HepG2 (cell line): ENCODE measurements around the gene XDH. TPM values are rescaled to one million over a fixed set of nuclear protein-coding genes. Genes with fewer than 3 reads are reported as not detected.

Experiments used
- ATAC-seq: fragments of 200-7000 bp; cut with Tn5 transposase; 3 replicates; pipeline ENCODE4 v1.9.1; 2020; ENCODE audit warnings: mild to moderate bottlenecking, moderate library complexity
- BruUV-seq: library from RNA; stranded (reverse); fragments of 400-500 nt; replicated peaks from 2 replicates; lab custom pipeline; 2021; lab: Mats Ljungman, UMichigan
- CTCF ChIA-PET: fragments of 300-600 bp; formaldehyde crosslinking; extraction: SDS; loops from one replicate; lab custom pipeline; 2021; ENCODE audit warnings: low total read pairs, inconsistent platforms, low intra/inter-chr PET ratio; lab: Yijun Ruan, JAX
- POLR2A ChIA-PET: fragments of 350-600 bp; sonication (Branson Sonifier 250); formaldehyde crosslinking; loops from one replicate; lab custom pipeline; 2020; ENCODE audit warnings: antibody characterized with exemption, inconsistent platforms; lab: Yijun Ruan, JAX
- DNase-seq: peaks from one replicate; pipeline ENCODE4 v3.0.0-alpha.2; 2015; ENCODE audit warnings: low spot score
- FAIRE-seq: peaks from 3 replicates; lab custom pipeline; 2011; peaks lifted over from hg19 to GRCh38; lab: Jason Lieb, UNC
- H2AFZ ChIP-seq: one replicate; pipeline ENCODE4 v1.6.1; 2011; ENCODE audit warnings: low read length, inconsistent platforms
- H3K27ac ChIP-seq: fragments of 300-600 bp; 3 replicates; pipeline ENCODE4 v1.8.0; 2011; ENCODE audit warnings: mixed run types, mild to moderate bottlenecking, mixed read lengths, low read length, inconsistent platforms; ENCODE audit not compliant: insufficient read depth; ENCODE audit errors: extremely low read length
- H3K27me3 ChIP-seq, 2 experiments: fragments of 200-600 bp in 1 of 2; 2 replicates in 1 of 2; 3 replicates in 1 of 2; pipeline versions ENCODE4 v1.6.0 to v1.8.0; 2011; ENCODE audit warnings: low read length in 2 of 2, mild to moderate bottlenecking in 2 of 2, moderate library complexity in 2 of 2, inconsistent platforms in 1 of 2; ENCODE audit not compliant: insufficient read depth in 2 of 2, control insufficient read depth in 1 of 2
- H3K36me3 ChIP-seq, 2 experiments: fragments of 200-600 bp in 1 of 2; replicated peaks in 1 of 2; 2 replicates in 1 of 2; 3 replicates in 1 of 2; pipeline versions ENCODE4 v1.5.1 to v1.8.0; 2011; ENCODE audit warnings: low read length in 2 of 2, inconsistent platforms in 1 of 2; ENCODE audit not compliant: insufficient read depth in 2 of 2, control insufficient read depth in 1 of 2
- H3K4me1 ChIP-seq: 2 replicates; pipeline ENCODE4 v1.5.1; 2012; ENCODE audit warnings: low read length, inconsistent platforms; ENCODE audit not compliant: insufficient read depth
- H3K4me2 ChIP-seq: 2 replicates; pipeline ENCODE4 v1.6.0; 2011; ENCODE audit warnings: low read depth, low read length, inconsistent platforms
- H3K4me3 ChIP-seq, 3 experiments: fragments of 200-600 bp in 1 of 3; sonication (generic), shearing (Covaris generic) in 1 of 3; replicated peaks in 1 of 3; 2 replicates each; pipeline ENCODE4 v1.5.1; 2011 to 2016; ENCODE audit warnings: low read length in 3 of 3, inconsistent platforms in 2 of 3, low read depth in 2 of 3, mild to moderate bottlenecking in 2 of 3, control low read depth in 1 of 3, mixed read lengths in 1 of 3; ENCODE audit not compliant: insufficient read depth in 1 of 3
- H3K79me2 ChIP-seq: one replicate; pipeline ENCODE4 v1.6.1; 2011; ENCODE audit warnings: low read length, inconsistent platforms; ENCODE audit not compliant: insufficient read depth
- H3K9ac ChIP-seq: 2 replicates; pipeline ENCODE4 v1.6.0; 2011; ENCODE audit warnings: mild to moderate bottlenecking, low read depth, low read length, inconsistent platforms; ENCODE audit not compliant: insufficient read depth
- H3K9me3 ChIP-seq: 2 replicates; pipeline ENCODE4 v1.5.1; 2012; ENCODE audit warnings: mild to moderate bottlenecking, low read length
- H4K20me1 ChIP-seq: 2 replicates; pipeline ENCODE4 v1.6.0; 2011; ENCODE audit warnings: inconsistent platforms, mild to moderate bottlenecking, low read length, moderate library complexity; ENCODE audit not compliant: insufficient read depth
- CEBPB ChIP-seq: IDR thresholded peaks from 2 replicates; pipeline ENCODE4 v1.6.1; 2011; ENCODE audit warnings: low read depth, low read length, improper control_type of control experiment, borderline replicate concordance
- PATZ1 ChIP-seq: sonication (generic); formaldehyde crosslinking; IDR thresholded peaks from 2 replicates; pipeline ENCODE4 v1.4.0; 2020; ENCODE audit warnings: missing genetic modification reagents
- TBX3 ChIP-seq: fragments of 450-650 bp; IDR thresholded peaks from 2 replicates; pipeline ENCODE4 v1.6.1; 2017; ENCODE audit warnings: antibody characterized with exemption, mild to moderate bottlenecking, inconsistent platforms, borderline replicate concordance
- ZNF333 ChIP-seq: sonication (generic); formaldehyde crosslinking; IDR thresholded peaks from 2 replicates; pipeline ENCODE4 v1.4.0; 2020; ENCODE audit warnings: mild to moderate bottlenecking, missing genetic modification reagents, borderline replicate concordance
- ZNF367 ChIP-seq: sonication (generic); formaldehyde crosslinking; IDR thresholded peaks from 2 replicates; pipeline ENCODE4 v1.4.0; 2020; ENCODE audit warnings: missing genetic modification reagents, borderline replicate concordance
- WGBS: methylation state at CpG from one replicate; pipeline ENCODE4 v1.1.6; 2017; ENCODE audit warnings: low lambda C conversion rate; 5-methylcytosine and 5-hydroxymethylcytosine counted together
- in situ Hi-C: cut with HindIII; loops from 2 replicates; pipeline ENCODE4 v1.10.0; 2017; ENCODE audit warnings: low pct_unique_long_range_greater_than_20kb; ENCODE audit not compliant: extremely low pct_ligation_motif_present
- intact Hi-C: fragments of 100-400 bp; cut with micrococcal nuclease; formaldehyde crosslinking; loops from one replicate; pipeline ENCODE4 v1.10.0; 2022; ENCODE audit not compliant: unreplicated experiment
- polyA plus RNA-seq, 8 experiments: library from polyadenylated mRNA; depleted of rRNA in 3 of 8; stranded (reverse) in 7 of 8; unstranded in 1 of 8; fragments of >200 nt; fragmentation: Illumina TruSeq in 4 of 8; extraction: Trizol in 4 of 8; gene quantifications; 2 replicates each; pipeline versions ENCODE4 v1.2.1 to v1.2.3, GENCODE V29; 2011 to 2016; ENCODE audit warnings: low read depth in 4 of 8, missing spikeins in 1 of 8, mixed read lengths in 1 of 8; ENCODE audit not compliant: insufficient read depth in 1 of 8
- total RNA-seq, 5 experiments: library from RNA; depleted of rRNA; stranded (reverse); fragments of >200 nt; fragmentation: Illumina TruSeq; extraction: Trizol; gene quantifications; 2 replicates each; pipeline ENCODE4 v1.2.3, GENCODE V29; 2016; ENCODE audit warnings: low read depth in 1 of 5

Gene XDH
- total and polyA plus RNA-seq, 2 of the 13 experiments (the other 11 are each of a cell fraction or from before 2014, with no cell fraction given): not detected

- no peak for TF ChIP-seq TBX3
- TF ChIP-seq, all 625 proteins: peak for 0
These were observed 52.0 kb downstream of the XDH start (continued) for GRCh38 chr2:31362581-31362980.

- intact Hi-C loops: no loop called here
- H3K27ac ChIP-seq: no peak overlapping the region
These were observed 55.3 kb downstream of the XDH start for GRCh38 chr2:31359229-31359628.

More at GRCh38 chr2:31359229-31359628, 55.3 kb downstream of the XDH start:
- in situ Hi-C loops: no loop called here
- Histone ChIP-seq H3K36me3 (no peaks in the 10 kb centered on the region), H2AFZ (no peak overlapping the region), H3K9ac (no peak overlapping the region), H3K4me3 (no peak overlapping the region), H3K79me2 (no peaks in the 10 kb centered on the region), H3K4me2 (no peak overlapping the region), H3K4me1 (peaks cover 1% of the 10 kb centered on the region; the same call in 1 of the 2 replicates), H3K27me3 (peaks cover 0 to 7% of the 10 kb centered on the region in 2 experiments; a peak in 1 of 5 replicates), H3K9me3 (no peaks in the 10 kb centered on the region), H4K20me1 (no peaks in the 10 kb centered on the region)
- ATAC-seq (no peak), FAIRE-seq (no peak), DNase-seq (no peak)
- BruUV-seq: no TSS peak
- TF ChIP-seq ZNF333: no peak
- no peak for TF ChIP-seq PATZ1 (CRISPR knock-in tag)
- TF ChIP-seq CEBPB: peak; percentile 84
- no peak for TF ChIP-seq ZNF367 (CRISPR knock-in tag)
- 3% methylated on average over 2 of the region's 2 CpGs for WGBS
- CTCF ChIA-PET: no interaction called here
- POLR2A ChIA-PET: no interaction called here
